Limb (tissue), 2 donors: ENCODE measurements around the gene ACBD3.

Source experiments
- DNase-seq, 2 donors: peaks; one replicate each; pipeline ENCODE4 v3.0.0-alpha.2; 2016; ENCODE audit errors: extremely low spot score in 2 of 2

The ACBD3 gene

GRCh38 chr1:226202246-226202645, 15.7 kb upstream of the ACBD3 start:
- DNase-seq = no peak

GRCh38 chr1:226201029-226201593, 14.6 kb upstream of the ACBD3 start:
- no peak for DNase-seq

GRCh38 chr1:226199971-226200370, 13.4 kb upstream of the ACBD3 start:
- DNase-seq = no peak

DNA sequence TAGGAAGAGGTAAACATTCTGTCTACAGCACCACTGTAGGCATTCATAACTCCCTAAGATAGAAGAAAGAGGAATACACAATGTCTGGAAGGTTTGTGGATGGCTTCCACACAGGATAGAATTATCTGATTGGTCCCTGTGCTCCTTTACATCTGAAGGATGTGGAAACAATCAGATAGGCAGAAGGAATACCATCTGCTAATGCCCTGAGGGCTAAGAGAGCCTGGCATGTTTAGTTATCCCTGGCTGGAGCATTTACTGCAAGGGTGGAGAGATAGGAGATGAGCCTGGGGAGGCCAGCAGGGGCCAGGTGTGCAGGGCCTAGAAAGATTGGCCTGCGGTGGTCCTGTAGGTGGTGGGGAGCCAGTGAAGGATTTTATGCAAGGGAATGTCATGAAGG, 8.6 kb upstream of the ACBD3 start:
- no peak for DNase-seq

DNA sequence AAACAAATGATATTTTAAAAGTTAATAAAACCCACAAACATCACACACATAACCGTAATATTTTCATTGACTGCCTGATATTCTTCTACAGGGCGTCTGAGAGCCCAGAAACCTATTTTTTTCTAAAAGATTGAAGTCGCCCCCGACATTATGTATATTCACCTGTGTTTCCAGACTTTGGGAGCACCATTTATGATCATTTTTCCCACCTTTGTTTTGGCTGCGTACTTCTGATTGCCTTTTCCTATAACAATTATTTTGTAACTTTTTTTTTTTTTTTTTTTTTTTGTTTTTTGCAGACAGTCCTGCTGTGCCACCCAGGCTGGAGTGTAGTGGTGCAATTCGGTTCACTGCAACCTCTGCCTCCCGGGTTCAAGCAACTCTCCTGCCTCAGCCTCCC, 839 bp upstream of the ACBD3 start:
- DNase-seq = no peak

- DNase-seq = no peak
Measured at GRCh38 chr1:226187019-226187322, 430 bp upstream of the ACBD3 start.

DNA sequence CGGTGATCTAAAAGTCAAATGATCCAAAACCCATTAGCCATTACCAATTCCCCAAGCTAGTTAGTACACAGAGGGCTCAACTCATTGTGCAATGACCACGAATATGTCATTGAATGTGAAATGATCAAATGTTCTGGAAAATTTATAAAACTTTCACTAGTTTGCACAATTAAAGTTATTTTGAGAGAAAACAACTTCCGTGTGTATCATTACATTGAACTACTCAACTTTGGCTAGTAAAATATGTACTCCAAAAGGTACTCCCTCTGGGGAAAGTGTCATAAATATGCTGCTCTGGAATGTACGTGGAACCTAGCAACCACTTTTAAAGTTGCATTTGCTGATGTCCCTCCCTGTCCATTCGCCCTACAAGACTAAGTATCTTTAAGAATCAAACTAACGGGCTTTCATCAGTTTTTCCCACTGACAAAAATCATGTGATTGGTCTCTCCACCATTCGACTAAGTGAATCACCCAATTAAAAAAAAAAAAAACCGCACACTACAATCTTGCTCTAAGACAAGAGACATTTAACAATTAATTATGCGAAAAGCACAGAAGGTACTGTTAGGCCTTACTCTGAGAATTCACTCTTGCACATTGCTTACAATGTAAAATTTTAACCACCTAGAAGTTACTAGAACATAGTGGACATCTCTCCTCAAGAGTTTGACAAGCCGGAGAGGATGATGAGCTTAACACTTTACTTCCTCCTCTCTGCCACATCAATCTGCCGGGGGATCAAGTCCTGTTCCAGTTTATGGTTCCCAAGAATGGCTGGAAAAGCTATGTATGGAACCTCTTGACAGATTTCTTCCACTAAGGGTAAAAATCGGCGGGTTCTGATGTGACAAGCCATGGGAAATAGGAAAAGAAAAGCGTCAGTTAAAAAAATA, 1.2 kb downstream of the ACBD3 start:
- DNase-seq = no peak

DNA sequence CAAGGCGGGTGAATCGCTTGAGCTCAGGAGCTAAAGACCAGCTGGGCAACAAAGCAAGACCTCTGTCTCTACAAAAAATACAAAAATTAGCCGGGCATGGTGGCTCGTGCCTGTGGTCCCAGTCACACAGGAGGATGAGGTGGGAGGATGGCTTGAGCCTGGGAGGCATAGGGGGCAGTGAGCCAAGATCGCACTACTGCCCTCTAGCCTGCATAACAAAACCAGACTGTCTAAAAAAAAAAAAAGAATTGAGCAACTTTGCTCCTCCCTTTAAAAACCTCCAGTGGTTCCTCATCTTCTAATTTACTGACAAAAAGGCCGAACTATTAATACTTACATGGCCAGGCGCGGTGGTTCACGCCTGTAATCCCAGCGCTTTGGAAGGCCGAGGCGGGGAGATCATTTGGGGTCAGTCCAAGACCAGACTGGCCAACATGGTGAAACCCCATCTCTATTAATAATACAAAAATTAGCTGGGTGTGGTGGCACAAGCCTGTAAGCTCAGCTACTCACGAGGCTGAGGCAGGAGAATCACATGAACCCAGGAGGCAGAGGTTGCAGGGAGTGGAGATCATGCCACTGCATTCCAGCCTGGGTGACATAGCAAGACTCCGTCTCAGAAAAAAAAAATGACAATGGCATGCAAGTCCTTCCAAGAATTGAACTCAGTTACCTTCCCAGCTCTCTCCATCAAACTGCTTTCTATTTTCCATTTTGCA, 4.4 kb downstream of the ACBD3 start:
- peak; percentile 13 to 33 for DNase-seq

DNA sequence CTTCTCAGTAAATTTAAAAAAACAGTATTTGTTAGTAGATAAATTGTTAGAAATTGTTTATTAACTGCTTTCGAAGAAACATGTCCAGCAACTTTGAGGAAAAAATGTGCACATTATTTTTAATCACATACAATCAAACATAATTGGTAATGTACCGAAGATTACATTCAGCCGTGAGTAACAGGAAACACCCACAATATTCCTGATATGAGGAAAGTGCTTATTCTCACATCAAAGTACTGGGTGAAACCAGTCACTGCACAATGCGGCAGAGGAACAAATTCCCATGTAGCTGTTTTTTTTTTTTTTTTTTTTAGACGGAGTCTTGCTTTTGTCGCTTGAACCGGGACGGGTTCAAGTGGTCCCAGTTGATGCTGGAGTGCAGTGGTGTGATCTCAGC, 9.7 kb downstream of the ACBD3 start:
- DNase-seq = no peak

GRCh38 chr1:226172589-226172988, 14.0 kb downstream of the ACBD3 start:
- no peak for DNase-seq

DNA sequence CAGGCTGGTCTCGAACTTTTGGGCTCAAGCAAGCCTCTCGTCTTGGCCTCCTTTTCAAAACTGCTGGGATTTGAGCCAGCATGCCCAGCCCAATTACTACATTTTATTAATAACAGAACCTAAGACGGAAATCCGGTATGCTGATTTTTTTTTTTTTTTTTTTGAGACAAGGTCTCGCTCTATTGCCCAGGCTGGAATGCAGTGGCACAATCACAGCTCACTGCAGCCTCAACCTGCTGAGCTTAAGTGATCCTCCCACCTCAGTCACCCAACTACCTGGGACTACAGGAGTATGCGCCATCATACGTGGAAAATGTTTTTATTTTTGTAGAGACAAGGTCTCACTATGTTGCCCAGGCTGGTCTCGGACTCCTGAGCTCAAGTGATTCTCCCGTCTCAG, 20.2 kb downstream of the ACBD3 start:
- no peak for DNase-seq

DNA sequence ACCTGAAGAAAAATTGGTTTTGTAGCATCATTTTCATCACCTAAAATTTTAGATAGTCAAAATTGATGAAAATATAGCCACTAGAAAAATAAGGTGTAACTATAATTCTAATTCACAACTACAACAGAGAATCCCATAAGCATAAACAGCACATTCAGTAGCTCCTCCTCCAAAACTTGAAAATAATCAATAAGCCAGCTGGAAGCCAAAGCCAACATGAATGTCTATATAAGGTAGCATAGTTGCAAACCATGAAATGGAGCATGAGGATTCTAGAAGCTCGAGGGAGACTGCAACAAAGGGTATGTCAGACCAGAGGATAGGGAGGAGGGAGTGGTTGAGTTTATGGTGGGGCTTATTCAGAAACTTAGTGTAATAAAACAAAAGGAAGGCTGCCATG, 22.4 kb downstream of the ACBD3 start:
- no peak for DNase-seq

- no peak for DNase-seq
Measured at GRCh38 chr1:226162898-226163297, 23.6 kb downstream of the ACBD3 start.

GRCh38 chr1:226158983-226159382, 27.6 kb downstream of the ACBD3 start:
- no peak for DNase-seq

- DNase-seq = no peak
Measured at GRCh38 chr1:226158457-226158856, 28.1 kb downstream of the ACBD3 start.

DNA sequence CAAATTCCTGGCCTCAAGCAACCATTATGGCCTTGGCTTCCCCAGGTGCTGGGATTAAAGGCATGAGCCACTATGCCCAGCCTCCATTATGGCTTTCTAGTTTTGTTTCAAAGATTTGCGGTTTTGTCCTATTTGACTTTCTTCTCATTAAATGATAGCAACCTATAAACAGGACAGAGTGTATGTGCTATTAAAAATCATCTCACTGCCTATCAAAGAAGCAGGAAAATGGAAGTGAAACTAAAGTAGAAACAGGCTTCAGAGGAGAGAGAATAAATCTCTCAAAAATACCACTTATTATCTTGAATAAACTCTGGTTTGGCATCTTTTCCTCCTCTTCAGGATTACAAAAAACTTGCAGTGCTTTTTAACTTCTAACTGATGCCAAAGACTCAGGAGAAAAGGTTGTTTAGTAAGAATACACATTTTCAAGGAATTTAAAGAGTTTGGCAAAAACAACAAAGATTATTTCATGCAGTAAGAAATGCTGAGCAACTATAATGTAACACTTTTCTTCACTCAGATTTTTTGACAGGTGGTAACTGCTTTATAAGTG, 28.7 kb downstream of the ACBD3 start:
- DNase-seq = no peak

DNA sequence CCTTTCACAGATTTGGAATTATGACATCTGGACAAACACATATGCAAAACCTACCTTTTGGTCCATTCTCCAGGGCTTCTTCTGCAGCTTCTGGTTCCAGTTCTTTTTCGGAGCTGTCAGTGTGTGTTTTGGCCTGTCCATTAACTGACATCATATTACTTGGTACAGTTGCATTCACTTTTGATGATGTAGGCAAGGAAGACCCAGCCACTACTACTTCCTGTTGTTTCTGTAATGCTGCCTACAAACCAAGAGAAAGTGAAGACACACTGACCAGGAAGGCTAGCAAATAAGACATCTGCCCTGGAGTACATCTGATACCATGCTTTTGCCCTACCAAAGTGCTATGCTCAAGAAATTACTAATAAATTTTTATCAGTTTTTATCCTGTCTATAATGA, 31.9 kb downstream of the ACBD3 start:
- DNase-seq = no peak

DNA sequence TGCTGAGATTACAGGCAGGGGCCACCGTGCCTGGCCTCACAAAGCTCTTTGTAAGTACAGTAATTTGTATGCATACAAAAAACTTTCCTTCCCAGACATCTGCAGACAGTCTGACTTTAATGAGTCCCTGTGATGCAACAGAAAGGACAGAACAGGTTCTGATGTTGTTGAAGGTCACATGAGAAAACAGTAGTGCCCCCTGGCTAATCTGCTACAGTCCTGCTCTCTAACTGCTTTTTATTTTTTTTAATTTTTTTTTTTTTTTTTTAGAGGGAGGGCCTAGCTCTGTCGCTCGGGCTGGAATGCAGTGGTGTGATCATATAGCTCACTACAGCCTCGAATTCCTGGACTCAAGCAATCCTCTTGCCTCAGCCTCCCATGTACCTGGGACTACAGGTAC, 36.7 kb downstream of the ACBD3 start:
- DNase-seq = no peak

GRCh38 chr1:226148121-226148648, 38.4 kb downstream of the ACBD3 start:
- DNase-seq = no peak

DNA sequence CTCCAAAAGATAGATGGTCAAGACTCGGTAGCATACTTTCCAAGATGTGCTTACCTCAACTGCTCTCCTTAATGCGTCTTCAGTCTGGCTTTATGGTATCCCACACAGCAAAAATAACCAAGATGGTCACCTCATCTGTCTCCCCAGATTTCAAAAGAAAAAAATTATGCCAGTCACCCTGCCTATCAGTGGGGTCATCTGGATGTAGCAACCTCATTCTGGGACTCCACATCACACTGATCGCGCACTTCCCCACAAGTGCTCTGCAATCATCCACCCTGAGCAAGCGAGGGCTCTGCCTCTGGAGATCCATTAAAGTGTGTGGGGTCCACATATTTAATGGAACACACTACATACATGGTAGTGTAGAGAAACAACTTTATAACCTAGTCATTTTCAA, 42.5 kb downstream of the ACBD3 start:
- no peak for DNase-seq

GRCh38 chr1:226135709-226136108, 50.8 kb downstream of the ACBD3 start:
- DNase-seq = no peak

GRCh38 chr1:226135059-226135651, 51.4 kb downstream of the ACBD3 start:
- no peak for DNase-seq
